Lung (tissue), 12 donors: ENCODE results near the gene TUBGCP2. TPM values are rescaled to one million over a fixed set of nuclear protein-coding genes. Genes with fewer than 3 reads are reported as not detected.

ENCODE experiments used
- ATAC-seq: fragments of 200-7000 bp; cut with Tn5 transposase; one replicate; pipeline ENCODE4 v1.9.1; 2020; ENCODE audit warnings: moderate number of reproducible peaks; ENCODE audit not compliant: insufficient read depth, low FRiP score
- DNase-seq, 3 donors: peaks; one replicate each; pipeline ENCODE4 v3.0.0-alpha.2; 2013 to 2017
- H3K27ac ChIP-seq, 2 donors: one replicate each; pipeline ENCODE4 v1.5.1; 2013; ENCODE audit warnings: mild to moderate bottlenecking in 2 of 2, moderate library complexity in 2 of 2, control low read depth in 1 of 2, inconsistent platforms in 1 of 2, low read depth in 1 of 2, low read length in 1 of 2
- H3K27me3 ChIP-seq, 3 donors: one replicate each; pipeline ENCODE4 v1.5.1; 2013; ENCODE audit warnings: low read length in 2 of 3; ENCODE audit not compliant: control insufficient read depth in 3 of 3, insufficient read depth in 3 of 3
- H3K36me3 ChIP-seq, 4 donors: one replicate each; pipeline ENCODE4 v1.5.1; 2013; ENCODE audit warnings: low read length in 4 of 4, mild to moderate bottlenecking in 1 of 4, moderate library complexity in 1 of 4; ENCODE audit not compliant: control insufficient read depth in 4 of 4, insufficient read depth in 4 of 4
- H3K4me1 ChIP-seq, 5 donors: one replicate each; pipeline ENCODE4 v1.5.1; 2013; ENCODE audit warnings: low read length in 5 of 5, mild to moderate bottlenecking in 2 of 5, moderate library complexity in 1 of 5; ENCODE audit not compliant: control insufficient read depth in 5 of 5, insufficient read depth in 5 of 5
- H3K4me3 ChIP-seq: one replicate; pipeline ENCODE4 v1.5.1; 2013; ENCODE audit warnings: mild to moderate bottlenecking, control low read depth, moderate library complexity
- H3K9ac ChIP-seq, 2 donors: one replicate each; pipeline ENCODE4 v1.5.1; 2013; ENCODE audit warnings: low read length in 2 of 2, control low read depth in 1 of 2; ENCODE audit not compliant: insufficient read depth in 1 of 2
- H3K9me3 ChIP-seq, 4 donors: one replicate each; pipeline ENCODE4 v1.5.1; 2013; ENCODE audit warnings: low read length in 3 of 4, mild to moderate bottlenecking in 1 of 4, moderate library complexity in 1 of 4; ENCODE audit not compliant: control insufficient read depth in 4 of 4, insufficient read depth in 3 of 4
- WGBS, 2 donors: extraction: QIAGEN DNeasy Blood & Tissue Kit; methylation state at CpG; one replicate each; pipeline ENCODE4 v1.1.7; 2013; 5-methylcytosine and 5-hydroxymethylcytosine counted together
- polyA plus RNA-seq, 2 donors: library from polyadenylated mRNA; stranded (reverse); fragments of 200-250 nt; gene quantifications; one replicate each; pipeline ENCODE4 v1.2.1, GENCODE V29; 2013
- total RNA-seq, 2 donors: library from RNA; depleted of rRNA in 1 of 2; stranded (reverse); fragments of >200 nt in 1 of 2; gene quantifications; one replicate each; pipeline ENCODE4 v1.2.1, GENCODE V29; 2014 to 2021
- TF ChIP-seq, protein P1 (sequence below): IDR thresholded peaks from 2 replicates; pipeline ENCODE4 v1.5.1; 2012; ENCODE audit warnings: mild to moderate bottlenecking; ENCODE audit errors: control extremely low read depth, extremely low read depth
- donor health status: control.
- donor health status: control.
- donor health status: Bipolar disorder and iron deficiency.
- donor health status: healthy.
- donor health status: DM: yes; HTN: yes; CAD: no.

Gene TUBGCP2
- total and polyA plus RNA-seq, 4 donors = 39.2 to 66.2 (median 53.8) TPM

DNA sequence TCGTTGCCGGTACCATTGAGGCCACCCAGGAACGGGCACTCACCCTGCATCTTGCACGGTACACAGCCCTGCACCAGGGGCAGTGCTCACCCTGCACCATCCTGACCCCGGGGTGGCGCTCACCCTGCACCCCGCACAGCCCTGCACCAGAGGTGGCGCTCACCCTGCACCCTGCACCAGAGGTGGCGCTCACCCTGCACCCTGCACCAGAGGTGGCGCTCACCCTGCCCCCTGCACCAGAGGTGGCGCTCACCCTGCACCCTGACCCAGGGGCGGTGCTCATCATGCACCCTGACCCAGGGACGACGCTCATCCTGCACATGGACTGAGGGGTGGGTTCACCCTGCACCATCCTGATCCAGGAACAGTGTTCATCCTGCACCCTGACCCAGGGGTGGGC is 6.4 kb downstream of the TUBGCP2 start:
- DNase-seq (no peak), ATAC-seq (no peak)
- H3K27ac ChIP-seq = no peak overlapping the region
- H3K9me3 ChIP-seq = no peaks in the 10 kb centered on the region
- no peak overlapping the region for H3K9ac ChIP-seq
- no peaks in the 10 kb centered on the region for H3K27me3 ChIP-seq
- no peak overlapping the region for H3K4me3 ChIP-seq
- 98% methylated on average over 14 of the region's 14 CpGs for WGBS, 2 donors
- peaks cover 13 to 38% (median 30%) of the 10 kb centered on the region in 4 donors for H3K36me3 ChIP-seq
- peaks cover 3 to 7% (median 5%) of the 10 kb centered on the region in 5 donors for H3K4me1 ChIP-seq
- TF ChIP-seq, protein P1, sequence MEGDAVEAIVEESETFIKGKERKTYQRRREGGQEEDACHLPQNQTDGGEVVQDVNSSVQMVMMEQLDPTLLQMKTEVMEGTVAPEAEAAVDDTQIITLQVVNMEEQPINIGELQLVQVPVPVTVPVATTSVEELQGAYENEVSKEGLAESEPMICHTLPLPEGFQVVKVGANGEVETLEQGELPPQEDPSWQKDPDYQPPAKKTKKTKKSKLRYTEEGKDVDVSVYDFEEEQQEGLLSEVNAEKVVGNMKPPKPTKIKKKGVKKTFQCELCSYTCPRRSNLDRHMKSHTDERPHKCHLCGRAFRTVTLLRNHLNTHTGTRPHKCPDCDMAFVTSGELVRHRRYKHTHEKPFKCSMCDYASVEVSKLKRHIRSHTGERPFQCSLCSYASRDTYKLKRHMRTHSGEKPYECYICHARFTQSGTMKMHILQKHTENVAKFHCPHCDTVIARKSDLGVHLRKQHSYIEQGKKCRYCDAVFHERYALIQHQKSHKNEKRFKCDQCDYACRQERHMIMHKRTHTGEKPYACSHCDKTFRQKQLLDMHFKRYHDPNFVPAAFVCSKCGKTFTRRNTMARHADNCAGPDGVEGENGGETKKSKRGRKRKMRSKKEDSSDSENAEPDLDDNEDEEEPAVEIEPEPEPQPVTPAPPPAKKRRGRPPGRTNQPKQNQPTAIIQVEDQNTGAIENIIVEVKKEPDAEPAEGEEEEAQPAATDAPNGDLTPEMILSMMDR = no peak

DNA sequence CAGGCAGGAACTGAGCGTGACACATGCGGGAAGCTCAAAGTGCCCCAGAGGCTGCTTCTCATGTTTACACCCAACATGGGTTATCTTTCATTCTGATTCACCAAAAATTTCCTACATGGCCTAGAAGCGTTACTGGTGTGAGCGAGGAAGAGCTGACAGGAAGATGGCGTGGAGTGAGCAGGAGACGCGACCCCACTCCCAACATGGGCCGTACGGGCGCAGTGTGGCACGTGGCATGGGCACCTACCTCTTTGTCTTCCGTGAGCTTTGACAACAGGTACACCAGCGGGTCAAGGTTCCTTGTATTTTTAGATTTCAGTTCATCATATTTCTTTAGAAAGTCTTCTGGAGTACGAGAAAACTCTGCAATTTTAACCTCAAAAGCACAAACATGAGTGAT is 8.9 kb downstream of the TUBGCP2 start:
- Histone ChIP-seq H3K9ac (no peak overlapping the region), H3K4me1 (no peaks in the 10 kb centered on the region), H3K9me3 (no peaks in the 10 kb centered on the region), H3K4me3 (no peak overlapping the region), H3K36me3 (peaks cover 20 to 50% (median 43%) of the 10 kb centered on the region in 4 donors), H3K27ac (no peak overlapping the region), H3K27me3 (no peaks in the 10 kb centered on the region)
- TF ChIP-seq, protein P1 = no peak
- no peak for ATAC-seq
- no peak for DNase-seq
- WGBS, 2 donors = 97% methylated on average over 14 of the region's 14 CpGs

GRCh38 chr10:133299224-133299623 is 9.4 kb downstream of the TUBGCP2 start:
- no peak for ATAC-seq
- TF ChIP-seq, protein P1 = no peak

DNA sequence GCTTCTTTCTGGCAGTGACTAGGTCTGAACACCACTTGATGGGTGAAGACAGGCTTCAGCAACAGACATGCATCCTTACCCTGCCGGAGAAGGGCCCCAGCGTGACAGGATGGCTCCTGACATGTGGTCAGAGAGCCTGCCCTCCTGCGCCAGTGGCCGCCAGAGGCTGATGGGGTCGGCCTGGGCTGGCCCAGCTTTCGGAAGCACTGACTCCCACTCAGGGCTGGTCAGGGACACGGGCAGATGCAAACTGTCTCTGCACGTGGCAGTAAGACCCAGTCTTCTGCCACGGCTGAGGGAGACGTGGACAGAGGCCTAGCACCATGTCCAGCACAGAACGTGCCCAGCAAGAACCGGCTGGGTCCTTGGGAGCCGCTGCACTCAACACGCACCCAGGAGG is 10.2 kb downstream of the TUBGCP2 start:
- no peak for DNase-seq
- 95% methylated on average over 14 of the region's 14 CpGs for WGBS, 2 donors
- peaks cover 22 to 62% (median 46%) of the 10 kb centered on the region in 4 donors for H3K36me3 ChIP-seq

More at GRCh38 chr10:133299224-133299623, 9.4 kb downstream of the TUBGCP2 start:
- Histone ChIP-seq H3K27ac (no peak overlapping the region), H3K9ac (no peak overlapping the region), H3K4me1 (no peaks in the 10 kb centered on the region), H3K36me3 (peaks cover 22 to 56% (median 43%) of the 10 kb centered on the region in 4 donors), H3K27me3 (no peaks in the 10 kb centered on the region), H3K9me3 (no peaks in the 10 kb centered on the region), H3K4me3 (no peak overlapping the region)
- DNase-seq = no peak
- WGBS, 2 donors = 90 to 91% methylated on average over 10 of the region's 10 CpGs

More for the DNA sequence above, 10.2 kb downstream of the TUBGCP2 start:
- no peak overlapping the region for H3K4me3 ChIP-seq
- TF ChIP-seq, protein P1 = no peak
- H3K9ac ChIP-seq = no peak overlapping the region
- no peak overlapping the region for H3K27ac ChIP-seq
- no peaks in the 10 kb centered on the region for H3K4me1 ChIP-seq
- H3K9me3 ChIP-seq = no peaks in the 10 kb centered on the region
- no peaks in the 10 kb centered on the region for H3K27me3 ChIP-seq
- ATAC-seq = no peak
